Vagina (tissue), 2 donors: ENCODE measurements around the gene PPHLN1.

Source experiments
- POLR2A ChIP-seq, 2 donors: fragments of 450-650 bp; IDR thresholded peaks; one replicate each; pipeline ENCODE4 v1.6.1; 2017; ENCODE audit warnings: antibody characterized with exemption in 2 of 2, mild to moderate bottlenecking in 2 of 2, moderate library complexity in 2 of 2
- TF ChIP-seq, protein P1 (sequence below), 3 experiments: fragments of 450-650 bp in 2 of 3; fragments of 200-600 bp in 1 of 3; sonication (generic) in 1 of 3; IDR thresholded peaks; one replicate each; pipeline ENCODE4 v1.5.1; 2017 to 2019; ENCODE audit warnings: antibody characterized with exemption in 3 of 3, mild to moderate bottlenecking in 2 of 3, moderate library complexity in 2 of 3

- TF ChIP-seq, protein P1, sequence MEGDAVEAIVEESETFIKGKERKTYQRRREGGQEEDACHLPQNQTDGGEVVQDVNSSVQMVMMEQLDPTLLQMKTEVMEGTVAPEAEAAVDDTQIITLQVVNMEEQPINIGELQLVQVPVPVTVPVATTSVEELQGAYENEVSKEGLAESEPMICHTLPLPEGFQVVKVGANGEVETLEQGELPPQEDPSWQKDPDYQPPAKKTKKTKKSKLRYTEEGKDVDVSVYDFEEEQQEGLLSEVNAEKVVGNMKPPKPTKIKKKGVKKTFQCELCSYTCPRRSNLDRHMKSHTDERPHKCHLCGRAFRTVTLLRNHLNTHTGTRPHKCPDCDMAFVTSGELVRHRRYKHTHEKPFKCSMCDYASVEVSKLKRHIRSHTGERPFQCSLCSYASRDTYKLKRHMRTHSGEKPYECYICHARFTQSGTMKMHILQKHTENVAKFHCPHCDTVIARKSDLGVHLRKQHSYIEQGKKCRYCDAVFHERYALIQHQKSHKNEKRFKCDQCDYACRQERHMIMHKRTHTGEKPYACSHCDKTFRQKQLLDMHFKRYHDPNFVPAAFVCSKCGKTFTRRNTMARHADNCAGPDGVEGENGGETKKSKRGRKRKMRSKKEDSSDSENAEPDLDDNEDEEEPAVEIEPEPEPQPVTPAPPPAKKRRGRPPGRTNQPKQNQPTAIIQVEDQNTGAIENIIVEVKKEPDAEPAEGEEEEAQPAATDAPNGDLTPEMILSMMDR (IDR thresholded peaks at IDR 0.05), result no peak
- TF ChIP-seq POLR2A (IDR thresholded peaks at IDR 0.05), result no peak
Observed at GRCh38 chr12:42320796-42321195, 5.2 kb upstream of the PPHLN1 start.
